HEK293T (cell line): Measurements from ENCODE around the gene IGF2BP2.

Source experiments
- CTCF ChIA-PET: fragments of 350-600 bp; formaldehyde crosslinking; extraction: SDS; loops from one replicate; lab custom pipeline; 2021; ENCODE audit warnings: antibody characterized with exemption, inconsistent platforms; lab: Yijun Ruan, JAX
- POLR2A ChIA-PET: fragments of 350-600 bp; formaldehyde crosslinking; extraction: SDS; loops from one replicate; lab custom pipeline; 2020; ENCODE audit warnings: antibody characterized with exemption, inconsistent platforms; lab: Yijun Ruan, JAX
- DNase-seq: peaks from one replicate; pipeline ENCODE4 v3.0.0; 2012; ENCODE audit warnings: mixed read lengths; ENCODE audit errors: extremely low spot score
- ARNT ChIP-seq: fragments of 450-650 bp; IDR thresholded peaks from 2 replicates; pipeline ENCODE4 v1.6.1; 2017; ENCODE audit warnings: mild to moderate bottlenecking
- BHLHE40 ChIP-seq: fragments of 450-650 bp; IDR thresholded peaks from 2 replicates; pipeline ENCODE4 v1.6.1; 2016; ENCODE audit warnings: mild to moderate bottlenecking, moderate library complexity, borderline replicate concordance
- CTBP1 ChIP-seq: fragments of 450-650 bp; IDR thresholded peaks from 2 replicates; pipeline ENCODE4 v1.6.1; 2016; ENCODE audit warnings: borderline replicate concordance
- ELF4 ChIP-seq: fragments of 450-650 bp; IDR thresholded peaks from 2 replicates; pipeline ENCODE4 v1.6.1; 2017; ENCODE audit warnings: antibody characterized with exemption
- FOXA1 ChIP-seq: fragments of 450-650 bp; IDR thresholded peaks from 2 replicates; pipeline ENCODE4 v1.6.1; 2016; ENCODE audit warnings: mild to moderate bottlenecking
- FOXK2 ChIP-seq: fragments of 450-650 bp; IDR thresholded peaks from 2 replicates; pipeline ENCODE4 v1.6.1; 2016; ENCODE audit warnings: mild to moderate bottlenecking
- FOXM1 ChIP-seq: fragments of 450-650 bp; IDR thresholded peaks from 2 replicates; pipeline ENCODE4 v1.6.1; 2017; ENCODE audit warnings: mild to moderate bottlenecking, borderline replicate concordance
- HDGF ChIP-seq: fragments of 450-650 bp; IDR thresholded peaks from 2 replicates; pipeline ENCODE4 v1.6.1; 2017; ENCODE audit warnings: antibody characterized with exemption, borderline replicate concordance
- L3MBTL2 ChIP-seq: fragments of 450-650 bp; conservative IDR thresholded peaks from 2 replicates; pipeline ENCODE4 v1.6.1; 2016; ENCODE audit warnings: mild to moderate bottlenecking
- LEF1 ChIP-seq: fragments of 450-650 bp; IDR thresholded peaks from 2 replicates; pipeline ENCODE4 v1.6.1; 2017; ENCODE audit warnings: mild to moderate bottlenecking, borderline replicate concordance
- NFRKB ChIP-seq: fragments of 450-650 bp; IDR thresholded peaks from 2 replicates; pipeline ENCODE4 v1.6.1; 2016; ENCODE audit warnings: mild to moderate bottlenecking, moderate library complexity
- PKNOX1 ChIP-seq: fragments of 450-650 bp; IDR thresholded peaks from 2 replicates; pipeline ENCODE4 v1.6.1; 2016
- SP1 ChIP-seq: fragments of 450-650 bp; IDR thresholded peaks from 2 replicates; pipeline ENCODE4 v1.6.1; 2017
- SUZ12 ChIP-seq: fragments of 450-650 bp; IDR thresholded peaks from 2 replicates; pipeline ENCODE4 v1.6.1; 2016; ENCODE audit warnings: mild to moderate bottlenecking
- TARDBP ChIP-seq: fragments of 450-650 bp; IDR thresholded peaks from 2 replicates; pipeline ENCODE4 v1.6.1; 2016
- ZNF384 ChIP-seq: fragments of 450-650 bp; IDR thresholded peaks from 2 replicates; pipeline ENCODE4 v1.6.1; 2016

IGF2BP2 gene

GRCh38 chr3:185629554-185630181, 195.2 kb downstream of the IGF2BP2 start:
- TF ChIP-seq ELF4 = no peak
- TF ChIP-seq TARDBP = no peak
- no peak for TF ChIP-seq ZNF384
- TF ChIP-seq ARNT = no peak
- no peak for TF ChIP-seq LEF1
- TF ChIP-seq NFRKB = no peak
- TF ChIP-seq SP1 = no peak
- no peak for TF ChIP-seq FOXK2
- DNase-seq = no peak
- CTCF ChIA-PET = no interaction called here
- POLR2A ChIA-PET = no interaction called here

DNA sequence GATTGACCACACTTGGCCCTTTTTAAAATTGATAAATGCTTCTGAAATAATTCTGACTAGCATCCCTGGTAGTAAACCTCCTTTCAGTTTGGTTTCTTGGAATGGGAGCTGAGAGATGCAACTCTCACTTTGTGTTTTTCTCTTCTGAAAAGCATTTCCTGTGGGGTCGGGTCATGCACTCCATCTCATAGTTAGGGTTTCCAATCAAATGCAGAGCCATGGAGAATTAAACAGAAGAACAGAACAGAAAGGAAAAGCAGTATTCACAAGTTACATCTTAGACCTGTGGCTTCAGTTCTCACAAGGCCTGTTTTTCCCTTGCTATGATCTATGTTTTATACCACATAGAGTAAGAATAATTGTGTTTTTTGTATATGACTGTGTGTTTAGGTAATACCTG, 199.1 kb downstream of the IGF2BP2 start:
- POLR2A ChIA-PET = no interaction called here
- DNase-seq = no peak
- CTCF ChIA-PET = interaction anchor here (0.6 kb wide), 1 partner anchor 703 kb away, joined by 4 read pairs; no protein-coding TSS in a partner anchor
- no peak for TF ChIP-seq TARDBP
- no peak for TF ChIP-seq FOXM1
- TF ChIP-seq PKNOX1 = no peak
- TF ChIP-seq ARNT = no peak
- TF ChIP-seq L3MBTL2 = no peak
- TF ChIP-seq ZNF384 = no peak
- no peak for TF ChIP-seq LEF1
- no peak for TF ChIP-seq HDGF
- no peak for TF ChIP-seq FOXA1
- TF ChIP-seq BHLHE40 = no peak
- TF ChIP-seq SUZ12 = no peak
- no peak for TF ChIP-seq ELF4
- no peak for TF ChIP-seq SP1

DNA sequence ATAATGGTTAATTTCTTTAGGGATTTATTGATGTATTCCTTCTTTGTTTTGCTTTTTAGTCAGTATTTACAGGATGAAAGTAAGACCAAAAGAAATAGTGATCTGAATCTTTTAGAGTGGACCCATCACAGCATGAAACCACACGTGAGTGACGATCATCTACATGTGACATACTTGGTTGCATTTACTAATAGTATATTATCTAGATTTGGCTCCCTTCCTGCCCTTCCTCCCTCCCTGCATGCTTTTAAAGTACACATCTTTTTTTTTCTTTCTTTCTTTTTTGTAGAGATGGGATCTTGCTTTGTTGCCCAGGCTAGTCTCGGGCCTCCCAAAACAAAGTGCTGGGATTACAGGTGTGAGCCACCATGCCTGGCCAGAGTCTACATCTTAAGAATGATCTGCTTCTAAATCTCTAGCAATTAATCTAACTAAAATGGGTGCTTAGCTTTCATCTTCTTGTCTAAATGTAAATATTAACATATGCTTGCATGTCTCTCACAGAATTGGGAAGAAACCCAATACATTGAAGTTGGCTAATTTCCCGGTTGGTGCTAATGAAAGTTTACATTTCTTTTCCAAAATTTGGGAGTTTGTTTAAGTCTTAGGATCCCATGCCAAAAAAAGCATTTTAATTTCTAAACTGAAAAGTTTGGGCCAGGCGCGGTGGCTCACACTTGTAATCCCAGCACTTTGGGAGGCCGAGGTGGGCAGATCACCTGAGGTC, 200.7 kb downstream of the IGF2BP2 start:
- ChIA-PET CTCF (no interaction called here), POLR2A (no interaction called here)
- DNase-seq = no peak
- TF ChIP-seq BHLHE40 = no peak
- no peak for TF ChIP-seq FOXA1
- no peak for TF ChIP-seq L3MBTL2
- TF ChIP-seq SUZ12 = no peak
- no peak for TF ChIP-seq FOXK2
- TF ChIP-seq CTBP1 = no peak
- TF ChIP-seq ZNF384 = no peak
- TF ChIP-seq FOXM1 = no peak

- TF ChIP-seq SUZ12 (no peak), ZNF384 (no peak), NFRKB (no peak), FOXA1 (no peak), L3MBTL2 (no peak), ELF4 (no peak), CTBP1 (no peak), LEF1 (no peak), HDGF (no peak), FOXK2 (no peak), TARDBP (no peak), SP1 (no peak), ARNT (no peak), PKNOX1 (no peak), FOXM1 (no peak), BHLHE40 (no peak)
- ChIA-PET CTCF (no interaction called here), POLR2A (no interaction called here)
- DNase-seq = no peak
Observed at GRCh38 chr3:185613016-185613415, 211.8 kb downstream of the IGF2BP2 start.

- DNase-seq = no peak
- TF ChIP-seq L3MBTL2 (no peak), HDGF (no peak), PKNOX1 (no peak), ELF4 (no peak), FOXA1 (no peak), ZNF384 (no peak), NFRKB (no peak), SUZ12 (no peak), ARNT (no peak), SP1 (no peak), TARDBP (no peak), BHLHE40 (no peak), LEF1 (no peak)
- POLR2A ChIA-PET = no interaction called here
- CTCF ChIA-PET = interaction anchor here (0.6 kb wide), 1 partner anchor 54 kb away, joined by 3 read pairs; no protein-coding TSS in a partner anchor
Observed at GRCh38 chr3:185606196-185606595, 218.6 kb downstream of the IGF2BP2 start.

- CTCF ChIA-PET = interaction anchor here (0.6 kb wide), 1 partner anchor 54 kb away, joined by 3 read pairs; no protein-coding TSS in a partner anchor
- TF ChIP-seq PKNOX1 (no peak), FOXA1 (no peak)
- DNase-seq = no peak
- POLR2A ChIA-PET = no interaction called here
Observed at GRCh38 chr3:185605566-185605965, 219.3 kb downstream of the IGF2BP2 start.
